H1 (cell line): ENCODE measurements around the gene CPD. TPM values are rescaled to one million over a fixed set of nuclear protein-coding genes. Genes with fewer than 3 reads are reported as not detected.

Experiments
- JUN ChIP-seq: IDR thresholded peaks from 2 replicates; pipeline ENCODE4 v1.6.1; 2011; ENCODE audit warnings: low read depth, mild to moderate bottlenecking, improper control_type of control experiment, low read length
- polyA plus RNA-seq, 7 experiments: library from polyadenylated mRNA; depleted of rRNA in 3 of 7; stranded (reverse) in 5 of 7; unstranded in 2 of 7; fragments of >200 nt in 5 of 7; fragments of 200-250 nt in 2 of 7; gene quantifications; 1 replicate in 5 of 7; 2 replicates in 1 of 7; 4 replicates in 1 of 7; pipeline versions ENCODE4 v1.2.1 to v1.2.3, GENCODE V29; 2011 to 2013; ENCODE audit warnings: missing spikeins in 2 of 7, mixed read lengths in 2 of 7
- total RNA-seq: library from RNA; stranded (reverse); fragmentation: NEBNext Ultra II Directional; extraction: Animal tissue kit (Norgen Biotek cat#: 25700); gene quantifications from 2 replicates; pipeline ENCODE4 v1.2.1, GENCODE V29; 2021

The CPD gene
- total and polyA plus RNA-seq, 2 of the 8 experiments (the other 6 are each of a cell fraction or from before 2014, with no cell fraction given) = 8.6 to 46.2 TPM

DNA sequence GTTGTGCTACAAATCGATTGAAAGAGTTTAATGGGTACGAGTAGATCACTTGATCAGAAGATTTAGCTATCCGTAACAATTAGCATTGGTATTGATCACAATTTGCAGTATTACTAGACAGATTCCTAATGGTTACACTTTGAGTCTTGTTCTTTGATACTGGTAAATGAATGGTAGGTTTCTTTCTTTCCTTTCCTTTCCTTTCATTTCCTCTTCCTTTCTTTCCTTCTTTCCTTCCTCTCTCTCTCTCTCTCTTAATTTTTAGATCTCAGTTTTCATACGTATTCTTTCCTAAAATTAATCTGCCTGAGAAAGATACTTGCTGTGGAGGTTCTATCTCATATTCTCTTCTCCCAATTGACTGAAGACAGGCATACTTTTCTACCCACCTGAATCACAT is 17.9 kb downstream of the CPD start (continued):
- TF ChIP-seq JUN = no peak
